Fibroblast of skin of right quadriceps (primary cell): ENCODE results near the gene VASP.

Source experiments
- DNase-seq: peaks from one replicate; pipeline ENCODE4 v3.0.0-alpha.2; 2013

The VASP gene

DNA sequence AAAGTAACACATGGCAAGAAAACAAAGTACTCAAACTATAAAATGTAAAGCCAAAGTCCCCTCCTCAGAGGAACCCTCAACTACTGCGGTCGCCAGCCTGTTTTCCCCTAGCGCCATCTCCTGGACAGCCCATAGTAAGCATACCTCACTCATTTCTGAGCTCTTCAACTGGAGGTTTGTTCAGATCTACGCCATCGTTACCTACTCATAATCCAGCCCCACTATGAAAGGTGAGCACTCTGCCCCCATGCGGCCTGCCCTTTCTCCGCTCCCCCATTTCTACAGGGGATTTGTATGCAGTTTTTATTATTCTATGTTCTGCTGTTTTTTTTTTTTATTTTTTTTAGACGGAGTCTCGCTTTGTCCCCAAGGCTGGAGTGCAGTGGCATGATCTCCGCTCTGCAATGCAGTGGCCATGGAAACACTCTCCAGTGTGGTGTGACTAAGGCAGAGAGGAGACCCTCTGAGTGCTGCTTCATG is 51.2 kb downstream of the VASP start:
- DNase-seq, result peak; percentile 29

DNA sequence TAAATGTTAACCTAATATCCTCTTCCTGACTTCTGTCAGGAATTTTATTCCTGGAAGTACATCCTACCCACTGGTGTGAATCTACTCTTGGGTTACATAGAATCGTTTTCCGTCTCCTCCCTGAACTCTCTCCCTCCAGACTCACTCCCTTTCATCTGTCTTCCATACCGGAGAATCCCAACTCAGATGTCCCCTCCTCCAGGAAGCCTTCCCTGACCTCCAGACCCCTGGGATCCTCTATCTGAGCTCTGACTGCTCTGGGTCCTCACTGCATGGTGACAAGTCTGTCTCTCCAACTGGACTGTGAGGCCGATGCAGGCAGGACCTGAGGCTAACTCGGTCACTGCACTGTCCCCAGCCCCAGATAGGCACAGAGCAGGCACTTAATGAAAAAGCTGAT is 52.8 kb downstream of the VASP start:
- DNase-seq, result no peak

- no peak for DNase-seq
Observed at GRCh38 chr19:45560686-45561085, 53.4 kb downstream of the VASP start.

DNA sequence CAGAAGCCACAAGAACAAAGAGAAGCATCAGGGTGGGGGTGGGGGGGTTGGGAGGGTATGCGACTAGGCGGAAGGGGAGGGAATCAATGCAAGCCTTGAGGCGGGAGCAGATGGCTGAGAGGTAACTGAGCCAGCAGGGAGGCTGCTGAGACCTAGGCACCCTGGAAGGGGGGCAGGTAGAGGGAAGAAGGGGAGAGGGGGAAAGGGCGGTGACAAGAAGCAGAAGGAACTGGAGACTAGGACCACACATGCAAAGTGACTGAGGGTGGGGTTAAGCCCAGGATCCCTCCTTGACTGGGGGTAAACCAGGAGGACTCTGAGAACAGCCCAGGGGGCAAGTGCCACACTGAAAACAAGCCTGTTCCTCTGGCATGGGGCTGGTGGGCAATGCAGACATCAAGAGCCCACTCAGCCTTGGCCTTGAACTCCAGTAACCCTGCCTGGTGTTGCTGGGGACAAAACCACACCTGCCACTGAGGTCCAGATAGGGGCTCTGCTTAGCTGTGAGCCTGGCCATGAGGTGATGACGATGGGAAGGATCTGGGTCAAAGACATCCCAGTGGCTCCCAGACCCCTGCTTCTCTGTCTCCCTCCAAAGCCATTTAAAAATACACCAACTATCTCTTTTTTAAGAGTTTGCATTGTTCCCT is 57.0 kb downstream of the VASP start:
- no peak for DNase-seq

GRCh38 chr19:45567609-45568008 is 60.3 kb downstream of the VASP start:
- no peak for DNase-seq

DNA sequence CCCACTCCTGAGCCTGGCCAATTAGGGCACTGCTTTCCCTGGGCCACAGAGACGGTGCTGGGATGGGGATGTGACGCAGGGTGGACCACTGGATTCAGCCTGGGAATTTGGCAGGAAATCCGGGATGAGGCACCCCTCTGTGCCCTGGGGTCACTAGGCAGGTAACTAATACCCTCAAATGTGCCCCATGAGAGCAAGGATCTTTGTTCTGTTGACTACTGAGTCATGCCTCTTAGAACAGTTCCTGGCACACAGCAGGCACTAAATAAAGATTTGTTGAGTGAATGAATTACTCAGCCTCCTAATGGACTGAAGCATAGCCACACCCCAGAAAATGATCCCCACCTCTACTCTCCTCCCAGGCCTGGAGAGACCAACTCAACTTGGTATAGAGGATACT is 61.5 kb downstream of the VASP start:
- peak; percentile 77 for DNase-seq

- DNase-seq, result peak; percentile 13
Observed at GRCh38 chr19:45569619-45570421, 62.5 kb downstream of the VASP start.

DNA sequence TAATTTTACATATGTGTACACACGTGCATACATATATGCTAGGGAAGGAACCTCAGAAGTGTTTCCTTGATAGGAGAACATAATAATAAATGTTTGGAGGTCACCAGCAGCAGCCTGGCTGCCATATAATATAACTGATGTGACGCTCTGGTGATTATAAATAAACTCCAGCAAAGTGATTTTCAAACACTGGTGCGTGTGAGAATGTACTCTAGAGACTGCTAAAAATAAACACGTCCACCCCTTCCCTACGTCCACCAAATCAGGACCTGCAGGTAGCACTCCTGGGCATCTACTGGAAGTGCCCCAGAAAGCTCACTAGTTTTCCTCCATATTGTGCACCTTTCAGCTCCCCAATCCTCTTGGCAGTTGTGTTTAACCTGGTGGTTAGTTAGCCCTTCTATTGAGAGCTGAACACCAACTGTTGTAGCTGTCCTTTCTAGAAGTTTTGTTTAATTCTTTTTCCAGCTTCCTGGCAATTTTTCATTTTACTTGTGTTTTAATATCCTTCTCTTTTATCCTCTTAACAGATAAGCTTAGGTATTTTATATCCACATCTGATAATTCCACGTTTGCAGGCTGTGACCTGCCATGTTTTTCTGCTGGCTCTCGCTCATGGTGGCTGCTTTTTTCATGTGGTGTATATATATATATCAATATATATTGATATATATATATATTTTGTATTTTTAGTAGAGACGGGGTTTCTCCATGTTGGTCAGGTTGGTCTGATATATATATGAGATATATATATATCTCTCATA is 64.4 kb downstream of the VASP start:
- DNase-seq, result no peak

DNA sequence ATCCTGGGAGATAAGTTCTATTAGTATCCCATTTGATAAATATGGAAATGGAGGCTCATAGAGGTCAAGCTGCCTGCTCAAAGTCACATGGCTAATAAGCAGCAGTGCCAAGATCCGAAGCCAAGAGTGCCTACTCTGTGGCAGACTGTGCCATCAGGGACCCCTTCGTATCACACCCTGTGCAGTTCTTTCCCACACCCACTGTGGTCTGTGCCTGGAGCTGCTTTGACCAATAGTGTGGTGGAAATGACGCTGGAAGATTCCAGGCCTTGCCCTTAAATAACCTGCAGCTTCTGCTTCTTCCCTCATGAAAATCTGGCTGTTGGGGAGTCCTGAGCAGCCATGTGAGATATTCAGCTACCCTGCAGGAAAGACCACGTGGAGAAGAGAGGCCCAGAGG is 67.2 kb downstream of the VASP start:
- DNase-seq, result no peak

DNA sequence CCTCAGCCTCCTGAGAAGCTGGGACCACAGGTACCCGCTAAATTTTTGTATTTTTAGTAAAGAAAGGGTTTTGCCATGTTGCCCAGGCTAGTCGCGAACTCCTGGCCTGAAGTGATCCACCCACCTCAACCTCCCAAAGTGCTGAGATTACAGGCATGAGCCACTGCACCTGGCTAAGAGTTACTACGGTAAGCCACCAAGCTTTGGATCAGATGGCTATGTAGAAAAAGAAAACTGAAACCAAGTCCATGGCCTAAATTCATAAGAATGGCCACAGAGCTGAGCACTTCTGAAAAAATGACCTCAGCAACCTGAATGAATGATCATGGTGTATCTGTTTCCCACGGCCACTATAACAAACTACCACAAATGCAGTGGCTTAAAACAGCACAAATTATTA is 67.9 kb downstream of the VASP start:
- no peak for DNase-seq
